ENCODE data around the gene KRT72.

KRT72 gene

GRCh38 chr12:52600941-52601481 is at the start of gene KRT72:
KRT72 (minus strand) TSS chr12:52601463; CDS start chr12:52601452, 11 bp downstream.
- DNase-seq (ENCODE audit: low read depth), result no peak

GRCh38 chr12:52650520-52651081 is 49.3 kb upstream of the KRT72 start:
- no peak for DNase-seq (ENCODE audit: low read depth)

- no peak for DNase-seq (ENCODE audit: low read depth)
Observed at GRCh38 chr12:52649066-52649465, 47.8 kb upstream of the KRT72 start.

- DNase-seq (ENCODE audit: low read depth), result no peak
Observed at GRCh38 chr12:52648012-52648550, 46.8 kb upstream of the KRT72 start.

- no peak for DNase-seq (ENCODE audit: low read depth)
Observed at GRCh38 chr12:52647601-52648000, 46.3 kb upstream of the KRT72 start.

- DNase-seq (ENCODE audit: low read depth), result no peak
Observed at GRCh38 chr12:52646613-52647012, 45.4 kb upstream of the KRT72 start.

- DNase-seq (ENCODE audit: low read depth), result no peak
Observed at GRCh38 chr12:52645982-52646381, 44.7 kb upstream of the KRT72 start.

- no peak for DNase-seq (ENCODE audit: low read depth)
Observed at GRCh38 chr12:52645120-52645761, 44.0 kb upstream of the KRT72 start.

- DNase-seq (ENCODE audit: low read depth), result no peak
Observed at GRCh38 chr12:52644078-52644415, 42.8 kb upstream of the KRT72 start.

- DNase-seq (ENCODE audit: low read depth), result no peak
Observed at GRCh38 chr12:52643233-52644077, 42.2 kb upstream of the KRT72 start.

GRCh38 chr12:52641468-52641867 is 40.2 kb upstream of the KRT72 start:
- DNase-seq (ENCODE audit: low read depth), result no peak

- no peak for DNase-seq (ENCODE audit: low read depth)
Observed at GRCh38 chr12:52637299-52637698, 36.0 kb upstream of the KRT72 start.

- DNase-seq (ENCODE audit: low read depth), result no peak
Observed at GRCh38 chr12:52636592-52637258, 35.5 kb upstream of the KRT72 start.

GRCh38 chr12:52636189-52636588 is 34.9 kb upstream of the KRT72 start:
- DNase-seq (ENCODE audit: low read depth), result no peak

- DNase-seq (ENCODE audit: low read depth), result no peak
Observed at GRCh38 chr12:52634266-52635056, 33.2 kb upstream of the KRT72 start.

- DNase-seq (ENCODE audit: low read depth), result no peak
Observed at GRCh38 chr12:52633383-52633782, 32.1 kb upstream of the KRT72 start.

- no peak for DNase-seq (ENCODE audit: low read depth)
Observed at GRCh38 chr12:52632656-52633055, 31.4 kb upstream of the KRT72 start.

- DNase-seq (ENCODE audit: low read depth), result no peak
Observed at GRCh38 chr12:52631676-52632459, 30.6 kb upstream of the KRT72 start.

GRCh38 chr12:52631264-52631663 is 30.0 kb upstream of the KRT72 start:
- DNase-seq (ENCODE audit: low read depth), result no peak

- DNase-seq (ENCODE audit: low read depth), result no peak
Observed at GRCh38 chr12:52630599-52631200, 29.4 kb upstream of the KRT72 start.

All from activated T-helper 9 cell treated with anti-CD3 and anti-CD28 coated beads, Interleukin-2, amount 50 U/mL, for 16 hours (primary cell).